Jurkat, Clone E6-1 (cell line): ENCODE measurements around the gene ATP5F1C.
"Not testable (repeated sequence)": the region's sequence is repeated elsewhere in the genome, so short reads cannot be mapped to it uniquely, and the experiment has no call there.

ENCODE experiments used
- DNase-seq: peaks from one replicate; pipeline ENCODE4 v3.0.0-alpha.2; 2011; ENCODE audit warnings: low read depth, low spot score
- H3K4me3 ChIP-seq: 2 replicates; pipeline ENCODE4 v1.5.1; 2011; ENCODE audit warnings: mild to moderate bottlenecking, low read length, control low read depth, moderate library complexity

ATP5F1C gene

DNA sequence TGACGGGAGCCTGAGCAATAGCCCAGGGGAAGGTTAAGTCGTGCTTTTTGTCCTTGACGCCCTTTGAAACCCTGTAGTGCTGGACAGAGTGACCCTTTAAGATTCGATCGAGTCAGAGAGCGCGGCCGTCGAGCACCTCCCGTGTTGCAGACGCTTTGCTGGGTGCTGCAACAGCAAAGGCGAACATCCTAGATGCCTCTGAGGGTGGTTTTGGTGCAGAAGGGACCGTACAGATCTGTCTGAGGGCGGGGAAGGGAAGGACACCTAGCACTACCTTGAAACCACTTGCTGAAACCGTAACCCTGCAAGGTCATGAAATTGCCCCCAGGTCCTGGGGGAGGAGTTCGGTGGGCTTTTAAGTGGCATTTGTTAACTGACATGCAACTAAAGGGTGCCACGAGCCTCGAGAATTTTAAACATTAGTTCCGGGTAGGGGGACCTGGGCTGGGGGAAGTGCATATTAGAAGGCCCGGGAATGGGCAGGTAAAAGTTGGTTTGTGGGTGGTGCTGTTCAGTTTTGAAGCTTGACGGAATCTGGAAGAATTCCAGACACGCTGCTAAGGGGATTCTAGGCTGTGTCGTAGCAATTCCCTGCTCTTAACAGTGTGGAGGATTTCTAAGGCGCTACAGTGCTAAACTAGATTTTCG, 786 bp downstream of the ATP5F1C start:
- no peak for DNase-seq

GRCh38 chr10:7789390-7789789, 1.4 kb downstream of the ATP5F1C start:
- no peak for DNase-seq
- H3K4me3 ChIP-seq, result peak overlapping the region; percentile 78

More for the DNA sequence above, 786 bp downstream of the ATP5F1C start:
- H3K4me3 ChIP-seq, result peak overlapping the region; percentile 78

DNA sequence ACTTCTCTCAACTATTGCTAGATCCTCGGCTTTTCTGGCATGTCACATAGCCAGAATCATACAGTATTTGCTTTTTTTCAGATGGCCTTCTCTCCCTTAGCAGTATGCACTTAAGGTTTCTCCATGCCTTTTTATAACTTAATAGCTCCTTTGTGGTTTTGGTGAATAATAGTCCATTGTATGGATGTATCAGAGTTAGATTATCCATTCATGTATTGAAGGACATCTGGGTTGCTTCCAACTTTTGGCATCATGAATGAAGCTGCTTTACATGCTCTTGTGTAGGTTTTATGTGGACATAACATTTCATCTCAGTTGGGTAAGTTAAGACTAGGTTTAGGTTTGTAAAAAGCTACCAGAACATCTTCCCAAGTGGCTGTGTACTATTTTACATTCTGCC, 4.6 kb downstream of the ATP5F1C start:
- no peak overlapping the region for H3K4me3 ChIP-seq
- DNase-seq, result no peak

DNA sequence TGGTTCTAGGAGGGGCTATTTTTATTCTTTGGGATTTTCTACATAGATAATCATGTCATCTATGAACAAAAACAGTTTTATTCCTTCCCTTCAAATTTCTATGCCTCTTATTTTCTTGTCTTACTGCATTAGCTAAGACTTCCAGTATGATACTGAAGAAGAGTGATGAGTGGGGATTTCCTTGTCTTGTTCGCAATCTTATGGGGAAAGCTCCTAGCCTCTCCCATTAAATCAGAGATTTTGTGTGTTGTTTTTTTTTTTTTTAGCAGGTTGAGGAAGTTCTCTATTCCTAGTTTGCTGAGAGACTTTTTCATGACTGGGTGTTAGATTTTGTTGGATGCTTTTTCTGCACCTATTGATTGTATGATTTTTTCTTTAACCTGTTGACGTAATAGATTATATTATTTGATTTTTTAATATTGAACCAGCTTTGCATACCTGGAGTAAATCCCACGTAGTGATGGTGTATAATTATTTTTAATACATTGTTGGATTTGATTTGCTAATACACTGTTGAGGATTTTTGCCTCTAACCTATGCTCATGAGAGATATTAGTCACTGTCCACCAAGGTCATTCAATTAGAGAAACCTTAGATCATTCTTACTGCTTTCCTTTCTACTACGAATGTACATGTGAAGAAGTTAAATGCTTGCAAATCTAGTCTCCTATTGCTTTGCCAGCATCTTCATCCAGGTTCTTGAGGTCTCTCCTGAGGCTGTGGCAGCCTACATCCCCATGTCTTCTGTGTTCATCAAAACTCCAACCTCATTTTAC, 6.5 kb downstream of the ATP5F1C start:
- no peak overlapping the region for H3K4me3 ChIP-seq
- DNase-seq, result no peak

DNA sequence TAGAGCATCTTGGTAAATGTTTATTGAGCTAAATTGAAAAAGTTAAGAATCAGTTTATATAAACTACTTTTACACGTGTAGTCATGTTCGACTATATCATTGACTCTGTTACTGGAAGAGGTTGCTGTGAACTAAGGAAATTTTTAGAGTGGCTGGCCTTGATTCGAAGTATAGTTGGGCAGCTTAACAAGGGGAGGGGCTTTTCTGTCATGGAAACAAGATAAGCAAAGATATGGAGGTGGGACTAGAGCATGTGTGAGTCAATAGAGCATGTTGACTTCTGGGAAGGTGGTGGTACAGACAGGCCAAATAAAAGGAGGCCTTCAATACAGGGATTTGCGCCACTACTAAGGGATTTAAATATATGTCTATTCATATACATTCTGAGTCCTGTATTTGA, 7.6 kb downstream of the ATP5F1C start:
- DNase-seq, result no peak

GRCh38 chr10:7797582-7797981, 9.6 kb downstream of the ATP5F1C start:
- DNase-seq, result no peak
- H3K4me3 ChIP-seq, result no peak overlapping the region

More for the DNA sequence above, 7.6 kb downstream of the ATP5F1C start:
- H3K4me3 ChIP-seq, result no peak overlapping the region

DNA sequence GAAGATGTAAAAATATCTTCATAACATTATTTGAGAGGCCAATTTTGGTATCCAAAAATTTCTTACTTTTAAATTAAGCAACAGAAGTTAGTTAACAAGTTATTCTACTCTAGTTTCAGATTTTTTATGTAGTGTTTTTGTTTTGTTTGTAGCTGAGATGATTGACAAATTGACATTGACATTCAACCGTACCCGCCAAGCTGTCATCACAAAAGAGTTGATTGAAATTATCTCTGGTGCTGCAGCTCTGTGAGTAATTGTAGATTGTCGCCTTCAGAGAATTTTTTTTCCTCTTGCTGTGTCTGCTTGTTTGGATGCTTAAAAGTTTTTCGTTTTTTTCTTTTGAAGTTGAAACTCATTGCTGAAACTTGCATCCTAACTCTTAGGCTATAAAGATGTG, 14.6 kb downstream of the ATP5F1C start:
- no peak overlapping the region for H3K4me3 ChIP-seq
- no peak for DNase-seq

GRCh38 chr10:7804216-7804615, 16.2 kb downstream of the ATP5F1C start:
- H3K4me3 ChIP-seq, result no peak overlapping the region
- no peak for DNase-seq

GRCh38 chr10:7804741-7805140, 16.8 kb downstream of the ATP5F1C start:
- no peak for DNase-seq
- no peak overlapping the region for H3K4me3 ChIP-seq

- no peak for DNase-seq
- no peak overlapping the region for H3K4me3 ChIP-seq
Measured at GRCh38 chr10:7808686-7809267, 20.8 kb downstream of the ATP5F1C start.

GRCh38 chr10:7810443-7810842, 22.5 kb downstream of the ATP5F1C start:
- H3K4me3 ChIP-seq, result no peak overlapping the region
- DNase-seq, result no peak

DNA sequence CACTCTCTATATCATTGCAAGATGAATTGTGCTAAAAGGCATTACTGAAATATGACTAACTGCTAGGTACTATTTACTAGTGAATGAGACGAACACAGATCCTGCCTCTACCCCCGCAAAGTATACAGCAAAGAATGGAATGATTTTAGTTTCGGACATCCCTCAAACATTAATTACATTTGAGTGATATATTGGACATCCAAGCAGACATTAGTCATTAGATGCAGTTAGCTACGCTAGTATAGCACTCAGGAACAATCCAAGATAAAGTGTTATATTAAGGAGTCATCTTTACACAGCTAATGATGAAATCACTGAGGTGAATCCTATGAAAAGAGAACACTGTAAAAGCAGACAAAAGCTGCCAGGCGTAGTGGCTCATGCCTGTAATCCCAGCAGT, 23.0 kb downstream of the ATP5F1C start:
- H3K4me3 ChIP-seq, result no peak overlapping the region

GRCh38 chr10:7811743-7812142, 23.8 kb downstream of the ATP5F1C start:
- DNase-seq, H3K4me3 ChIP-seq: not testable (repeated sequence)

More for the DNA sequence above, 23.0 kb downstream of the ATP5F1C start:
- DNase-seq, result no peak

DNA sequence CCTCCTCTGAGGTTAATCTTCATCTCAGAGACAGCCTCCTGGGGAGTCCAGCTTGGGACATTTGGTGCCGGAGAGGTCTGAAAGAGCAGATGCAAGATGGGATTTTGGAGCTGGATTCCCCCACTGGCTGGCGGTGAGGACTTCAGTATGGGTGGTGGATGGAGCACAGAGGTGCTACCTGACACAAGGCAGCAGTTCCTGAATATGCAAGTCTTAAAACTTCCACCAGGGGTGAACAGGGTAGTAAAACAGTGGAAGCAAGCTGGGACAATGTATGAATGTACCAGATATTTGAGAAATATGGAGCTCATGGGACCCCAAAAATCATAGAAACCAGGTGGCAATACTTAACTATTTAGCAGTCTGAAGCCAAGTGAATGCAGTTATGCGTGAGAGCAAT, 25.5 kb downstream of the ATP5F1C start:
- peak; percentile 5 for DNase-seq
- no peak overlapping the region for H3K4me3 ChIP-seq

- H3K4me3 ChIP-seq, result peak overlapping the region; percentile 95
- DNase-seq, result no peak
Measured at GRCh38 chr10:7817576-7817975, 29.6 kb downstream of the ATP5F1C start.

- H3K4me3 ChIP-seq, result peak overlapping the region; percentile 95
- DNase-seq, result no peak
Measured at GRCh38 chr10:7817984-7818294, 30.0 kb downstream of the ATP5F1C start.

- peak within 1 kb of the TSS; percentile 95 for H3K4me3 ChIP-seq
- peak; percentile 86 for DNase-seq
Measured at GRCh38 chr10:7818295-7819120, 30.5 kb downstream of the ATP5F1C start, which contains the start of gene TAF3. Gene TAF3 (plus strand): TSS chr10:7818505. CDS start chr10:7818710, 205 bp downstream.

DNA sequence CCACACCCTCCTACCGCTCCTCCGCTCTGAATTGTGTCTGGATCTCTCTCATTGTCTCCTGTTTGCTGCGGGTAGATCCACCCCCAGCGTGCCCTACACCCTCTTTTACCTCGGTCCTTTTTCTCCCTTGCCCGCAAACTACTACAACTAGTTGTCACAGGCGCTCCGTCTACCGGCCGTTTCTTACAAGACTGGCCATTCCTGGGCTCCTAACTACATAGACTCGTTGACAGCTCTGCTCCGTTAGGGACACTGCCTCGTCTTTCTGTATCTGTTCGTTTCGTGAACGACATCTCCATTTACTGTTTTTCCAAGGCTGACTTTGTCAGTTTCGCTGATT, 31.1 kb downstream of the ATP5F1C start:
- peak overlapping the region; percentile 95 for H3K4me3 ChIP-seq
- peak; percentile 16 for DNase-seq

- DNase-seq, result no peak
- H3K4me3 ChIP-seq, result no peak overlapping the region
Measured at GRCh38 chr10:7824251-7824650, 36.3 kb downstream of the ATP5F1C start.

GRCh38 chr10:7826971-7827370, 39.0 kb downstream of the ATP5F1C start:
- no peak overlapping the region for H3K4me3 ChIP-seq
- DNase-seq, result no peak
